A549 (cell line): Measurements from ENCODE around the gene KLHL1.

Experiments
- CBX2 ChIP-seq: fragments of 200-600 bp; sonication (generic); IDR thresholded peaks from 2 replicates; pipeline ENCODE4 v1.6.1; 2016; ENCODE audit warnings: low read depth, mild to moderate bottlenecking, borderline replicate concordance
- CEBPB ChIP-seq, 2 experiments: fragments of >200 bp in 1 of 2; sonication (Bioruptor Twin) in 1 of 2; formaldehyde crosslinking in 1 of 2; IDR thresholded peaks; 2 replicates each; pipeline ENCODE4 v1.6.1; 2012 to 2016
- CHD4 ChIP-seq: fragments of 200-600 bp; sonication (generic); IDR thresholded peaks from 2 replicates; pipeline ENCODE4 v1.6.1; 2016; ENCODE audit warnings: antibody characterized with exemption, mild to moderate bottlenecking, borderline replicate concordance
- CTCF ChIP-seq: fragments of >200 bp; sonication (Bioruptor Twin); formaldehyde crosslinking; IDR thresholded peaks from 3 replicates; pipeline ENCODE4 v1.5.1; 2016
- EP300 ChIP-seq, 2 experiments: fragments of >200 bp; sonication (Bioruptor Twin); formaldehyde crosslinking; IDR thresholded peaks; 2 replicates in 1 of 2; 3 replicates in 1 of 2; pipeline ENCODE4 v1.6.1; 2016 to 2017
- HDAC2 ChIP-seq: fragments of 200-600 bp; sonication (generic); IDR thresholded peaks from 2 replicates; pipeline ENCODE4 v1.6.1; 2016
- MAZ ChIP-seq: fragments of 150-350 bp; IDR thresholded peaks from 2 replicates; pipeline ENCODE4 v1.6.1; 2014; ENCODE audit warnings: antibody characterized with exemption, low read depth, low read length, borderline replicate concordance
- MYC ChIP-seq: IDR thresholded peaks from 2 replicates; pipeline ENCODE4 v1.6.1; 2012; ENCODE audit warnings: mild to moderate bottlenecking, inconsistent platforms, low read length, improper control_type of control experiment, borderline replicate concordance
- NFE2L2 ChIP-seq: fragments of 150-350 bp; conservative IDR thresholded peaks from 2 replicates; pipeline ENCODE4 v1.6.1; 2014; ENCODE audit warnings: low read length
- POLR2AphosphoS2 ChIP-seq: conservative IDR thresholded peaks from 2 replicates; pipeline ENCODE4 v1.6.1; 2012; ENCODE audit warnings: low read length, improper control_type of control experiment, inconsistent platforms
- USF2 ChIP-seq: fragments of 450-650 bp; IDR thresholded peaks from 2 replicates; pipeline ENCODE4 v1.6.1; 2014; ENCODE audit warnings: antibody characterized with exemption

- TF ChIP-seq CTCF (no peak), CBX2 (no peak), USF2 (no peak), HDAC2 (no peak), POLR2AphosphoS2 (no peak), MYC (no peak), CHD4 (no peak), EP300 (IDR thresholded peaks at IDR 0.05) (no peak), MAZ (no peak), NFE2L2 (no peak), CEBPB (IDR thresholded peaks at IDR 0.05) (no peak)
Measured at GRCh38 chr13:69951412-69951811, 156.8 kb downstream of the KLHL1 start.
